A549 treated with Mapracorat at 1 μM for 4 hours (cell line): ENCODE data around the gene SLBP. TPM values are rescaled to one million over a fixed set of nuclear protein-coding genes. Genes with fewer than 3 reads are reported as not detected.

Experiments
- total RNA-seq: library from RNA; stranded (reverse); fragments of 200-300 nt; extraction: Qiagen RNA extraction; gene quantifications from 5 replicates; pipeline ENCODE4 v1.2.3, GENCODE V29; 2022

SLBP gene
- 71.8 to 89.5 TPM (median 72.7 TPM) in 5 replicates for total RNA-seq

DNA sequence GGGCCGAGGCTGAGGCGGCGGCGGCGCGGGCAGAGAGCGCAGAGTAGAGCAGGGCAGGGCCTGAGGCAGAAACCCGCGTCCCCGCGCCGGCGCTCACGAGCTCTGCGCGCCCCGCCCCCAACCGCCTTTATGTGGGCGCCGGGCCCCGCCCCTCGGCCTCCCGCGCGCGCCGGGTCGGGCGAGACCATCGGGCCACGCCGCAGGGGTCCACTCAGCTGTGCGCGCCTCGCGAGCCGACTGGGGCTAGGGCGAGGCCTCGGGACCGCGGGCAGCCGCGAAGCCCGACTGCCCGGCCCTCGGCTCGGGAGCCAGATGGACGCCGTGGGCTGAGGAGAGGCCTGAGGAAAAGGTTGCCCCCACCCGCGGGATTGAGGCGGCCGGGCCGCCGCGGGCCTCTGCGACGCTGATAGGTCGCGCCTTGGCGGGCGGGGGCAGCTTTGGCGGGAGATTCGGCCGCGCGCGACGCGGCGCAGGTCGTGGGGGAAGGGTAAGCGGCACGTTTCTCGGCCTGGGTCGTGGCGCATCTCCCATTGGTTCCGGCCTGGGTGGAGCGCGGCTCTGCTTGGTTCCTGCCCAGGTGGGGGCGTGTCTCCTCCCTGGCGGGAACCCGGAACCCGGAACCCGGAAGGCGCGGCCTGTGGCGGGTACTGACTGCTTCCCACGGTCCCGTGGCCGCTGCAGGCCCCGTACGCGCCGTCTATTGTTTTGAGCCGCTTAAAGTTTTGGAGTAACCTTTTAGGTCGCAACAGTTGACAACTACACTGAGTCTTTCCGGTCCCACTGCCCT is at the start of gene SLBP:
Gene SLBP (minus strand): TSS at position 104 of the 787 bp plus-strand sequence. CDS start 131 bp downstream, outside the sequence.

DNA sequence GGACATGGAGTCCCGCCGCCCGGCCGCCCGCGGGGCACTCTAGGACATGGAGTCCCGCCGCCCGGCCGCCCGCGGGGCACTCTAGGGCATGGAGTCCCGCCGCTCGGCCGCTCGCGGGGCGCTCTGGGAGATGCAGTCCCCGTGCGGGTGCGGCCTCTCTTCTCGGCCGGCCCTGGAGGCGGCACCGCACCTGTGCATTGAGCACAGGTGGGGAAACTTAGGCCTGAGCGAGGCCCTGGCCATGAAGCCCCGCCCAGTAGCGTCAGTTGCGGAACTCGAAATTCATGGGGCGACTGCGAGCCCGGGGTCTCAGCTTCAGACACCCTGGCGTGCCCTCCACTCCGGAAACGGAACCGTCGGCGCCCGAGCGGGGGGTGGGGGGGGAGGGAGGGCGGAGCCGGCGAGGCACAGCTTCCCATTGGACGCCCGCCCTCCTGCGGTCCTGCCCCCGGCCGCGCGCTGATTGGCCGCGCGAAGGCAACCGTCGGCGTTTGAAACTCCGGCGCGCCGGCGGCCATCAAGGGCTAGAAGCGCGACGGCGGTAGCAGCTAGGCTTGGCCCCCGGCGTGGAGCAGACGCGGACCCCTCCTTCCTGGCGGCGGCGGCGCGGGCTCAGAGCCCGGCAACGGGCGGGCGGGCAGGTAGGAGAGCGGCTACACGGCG is 9.0 kb upstream of the SLBP start, which contains the start of the genes TACC3 and TMEM129:
Gene TACC3 (plus strand): TSS at position 519 of the 663 bp plus-strand sequence. CDS start 1,901 bp downstream, outside the sequence.
Gene TMEM129 (minus strand): TSS at position 321 of the 663 bp plus-strand sequence. CDS start 486 bp downstream, outside the sequence.

DNA sequence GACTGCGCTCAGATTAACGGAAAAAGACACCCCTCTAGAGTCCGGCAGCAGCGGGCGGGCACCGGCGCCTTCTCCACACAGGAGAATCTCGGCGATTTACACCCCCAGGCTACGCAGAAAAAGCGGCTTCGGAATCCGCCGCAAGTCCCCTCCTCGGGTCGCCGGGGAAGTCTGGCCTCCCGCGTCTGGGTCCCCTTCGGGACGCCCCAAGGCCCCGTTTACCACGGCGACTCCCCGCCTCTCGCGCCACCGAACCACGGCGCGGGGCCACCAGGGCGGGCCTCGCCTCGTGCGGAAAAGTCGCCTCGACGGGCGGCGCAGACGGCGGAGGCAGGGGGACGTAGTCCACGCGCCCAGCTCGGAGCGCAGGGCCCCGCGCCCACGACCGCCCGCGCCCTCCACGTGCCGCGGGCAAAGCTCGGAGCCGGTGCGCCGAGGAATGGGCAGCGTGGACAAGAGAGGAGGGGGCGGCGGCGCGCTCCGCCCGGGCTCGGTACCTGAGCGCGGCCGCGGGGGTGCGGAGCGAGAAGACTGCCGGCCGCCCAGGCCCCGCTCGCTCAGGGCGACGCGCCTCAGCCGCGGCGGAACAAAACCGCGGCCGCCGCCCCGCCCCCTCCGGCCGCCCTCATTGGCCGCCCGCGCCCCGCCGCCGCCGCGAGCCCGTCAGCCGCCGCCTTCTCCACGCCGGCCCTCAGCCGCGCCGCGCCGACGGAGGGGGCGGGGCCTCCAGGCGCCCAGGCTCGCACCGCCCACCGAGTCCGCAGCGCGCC is 28.2 kb downstream of the SLBP start, which contains the start of gene FAM53A:
Gene FAM53A (minus strand): TSS at position 578 of the 770 bp plus-strand sequence. CDS start 15,572 bp downstream, outside the sequence.

Other genes with a start within 250 kb of the SLBP start
- gene FAM53A, start 28.0 kb downstream of the SLBP start, total RNA-seq, result 0.56 to 1.6 TPM (median 0.79 TPM) in 5 replicates
- 16.9 to 28.2 TPM (median 25.1 TPM) in 5 replicates for gene TMEM129, start 9.0 kb upstream of the SLBP start, total RNA-seq
- 76.2 to 89.8 TPM (median 84.5 TPM) in 5 replicates for gene TACC3, start 9.2 kb upstream of the SLBP start, total RNA-seq
- 1.1 to 2.4 TPM (median 2.1 TPM) in 5 replicates for gene FGFR3, start 81.0 kb upstream of the SLBP start, total RNA-seq
- gene LETM1, start 143.8 kb upstream of the SLBP start, total RNA-seq, result 22.2 to 30.8 TPM (median 29.1 TPM) in 5 replicates
- 35.2 to 48.3 TPM (median 44.4 TPM) in 5 replicates for gene NSD2, start 159.1 kb upstream of the SLBP start, total RNA-seq